Ishikawa (cell line): ENCODE results near the gene NECTIN2.

Experiments used
- CEBPB ChIP-seq: IDR thresholded peaks from 2 replicates; pipeline ENCODE4 v1.6.1; 2012
- CREB1 ChIP-seq: IDR thresholded peaks from 2 replicates; pipeline ENCODE4 v1.6.1; 2012; ENCODE audit warnings: low read depth
- EGR1 ChIP-seq: IDR thresholded peaks from 2 replicates; pipeline ENCODE4 v1.6.1; 2012
- EP300 ChIP-seq: IDR thresholded peaks from 2 replicates; pipeline ENCODE4 v1.6.1; 2012; ENCODE audit warnings: borderline replicate concordance
- FOXM1 ChIP-seq: IDR thresholded peaks from 2 replicates; pipeline ENCODE4 v1.6.1; 2012; ENCODE audit warnings: low read depth, borderline replicate concordance
- NFIC ChIP-seq: IDR thresholded peaks from 2 replicates; pipeline ENCODE4 v1.6.1; 2012
- RAD21 ChIP-seq: IDR thresholded peaks from 2 replicates; pipeline ENCODE4 v1.6.1; 2012; ENCODE audit warnings: low read depth
- TAF1 ChIP-seq: IDR thresholded peaks from 2 replicates; pipeline ENCODE4 v1.6.1; 2012; ENCODE audit warnings: low read depth, mild to moderate bottlenecking
- TCF12 ChIP-seq: IDR thresholded peaks from 2 replicates; pipeline ENCODE4 v1.6.1; 2012; ENCODE audit warnings: low read depth
- TEAD4 ChIP-seq: IDR thresholded peaks from 2 replicates; pipeline ENCODE4 v1.6.1; 2012
- YY1 ChIP-seq: IDR thresholded peaks from 2 replicates; pipeline ENCODE4 v1.6.1; 2012; ENCODE audit warnings: low read depth
- ZBTB7A ChIP-seq: IDR thresholded peaks from 2 replicates; pipeline ENCODE4 v1.6.1; 2012; ENCODE audit warnings: low read depth
- TF ChIP-seq, protein P1 (sequence below): IDR thresholded peaks from 2 replicates; pipeline ENCODE4 v1.6.1; 2012
- TF ChIP-seq, protein P2 (sequence below): IDR thresholded peaks from 2 replicates; pipeline ENCODE4 v1.6.1; 2012
- TF ChIP-seq, protein P3 (sequence below): IDR thresholded peaks from 2 replicates; pipeline ENCODE4 v1.6.1; 2012; ENCODE audit warnings: low read depth, mild to moderate bottlenecking

Gene NECTIN2

GRCh38 chr19:44894946-44895345 lies 48.8 kb downstream of the NECTIN2 start:
- TF ChIP-seq NFIC (no peak), EP300 (no peak), TCF12 (no peak), ZBTB7A (no peak), FOXM1 (no peak), TAF1 (no peak), EGR1 (no peak)

- TF ChIP-seq TAF1 = no peak
- no peak for TF ChIP-seq ZBTB7A
- no peak for TF ChIP-seq CEBPB
- TF ChIP-seq, protein P1, sequence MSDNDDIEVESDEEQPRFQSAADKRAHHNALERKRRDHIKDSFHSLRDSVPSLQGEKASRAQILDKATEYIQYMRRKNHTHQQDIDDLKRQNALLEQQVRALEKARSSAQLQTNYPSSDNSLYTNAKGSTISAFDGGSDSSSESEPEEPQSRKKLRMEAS = no peak
- no peak for TF ChIP-seq YY1
- no peak for TF ChIP-seq NFIC
- TF ChIP-seq, protein P2, sequence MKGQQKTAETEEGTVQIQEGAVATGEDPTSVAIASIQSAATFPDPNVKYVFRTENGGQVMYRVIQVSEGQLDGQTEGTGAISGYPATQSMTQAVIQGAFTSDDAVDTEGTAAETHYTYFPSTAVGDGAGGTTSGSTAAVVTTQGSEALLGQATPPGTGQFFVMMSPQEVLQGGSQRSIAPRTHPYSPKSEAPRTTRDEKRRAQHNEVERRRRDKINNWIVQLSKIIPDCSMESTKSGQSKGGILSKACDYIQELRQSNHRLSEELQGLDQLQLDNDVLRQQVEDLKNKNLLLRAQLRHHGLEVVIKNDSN = no peak
- TF ChIP-seq FOXM1 = no peak
- TF ChIP-seq EGR1 = no peak
- TF ChIP-seq TEAD4 = no peak
- TF ChIP-seq RAD21 = no peak
- TF ChIP-seq TCF12 = no peak
- TF ChIP-seq EP300 = no peak
- TF ChIP-seq, protein P3, sequence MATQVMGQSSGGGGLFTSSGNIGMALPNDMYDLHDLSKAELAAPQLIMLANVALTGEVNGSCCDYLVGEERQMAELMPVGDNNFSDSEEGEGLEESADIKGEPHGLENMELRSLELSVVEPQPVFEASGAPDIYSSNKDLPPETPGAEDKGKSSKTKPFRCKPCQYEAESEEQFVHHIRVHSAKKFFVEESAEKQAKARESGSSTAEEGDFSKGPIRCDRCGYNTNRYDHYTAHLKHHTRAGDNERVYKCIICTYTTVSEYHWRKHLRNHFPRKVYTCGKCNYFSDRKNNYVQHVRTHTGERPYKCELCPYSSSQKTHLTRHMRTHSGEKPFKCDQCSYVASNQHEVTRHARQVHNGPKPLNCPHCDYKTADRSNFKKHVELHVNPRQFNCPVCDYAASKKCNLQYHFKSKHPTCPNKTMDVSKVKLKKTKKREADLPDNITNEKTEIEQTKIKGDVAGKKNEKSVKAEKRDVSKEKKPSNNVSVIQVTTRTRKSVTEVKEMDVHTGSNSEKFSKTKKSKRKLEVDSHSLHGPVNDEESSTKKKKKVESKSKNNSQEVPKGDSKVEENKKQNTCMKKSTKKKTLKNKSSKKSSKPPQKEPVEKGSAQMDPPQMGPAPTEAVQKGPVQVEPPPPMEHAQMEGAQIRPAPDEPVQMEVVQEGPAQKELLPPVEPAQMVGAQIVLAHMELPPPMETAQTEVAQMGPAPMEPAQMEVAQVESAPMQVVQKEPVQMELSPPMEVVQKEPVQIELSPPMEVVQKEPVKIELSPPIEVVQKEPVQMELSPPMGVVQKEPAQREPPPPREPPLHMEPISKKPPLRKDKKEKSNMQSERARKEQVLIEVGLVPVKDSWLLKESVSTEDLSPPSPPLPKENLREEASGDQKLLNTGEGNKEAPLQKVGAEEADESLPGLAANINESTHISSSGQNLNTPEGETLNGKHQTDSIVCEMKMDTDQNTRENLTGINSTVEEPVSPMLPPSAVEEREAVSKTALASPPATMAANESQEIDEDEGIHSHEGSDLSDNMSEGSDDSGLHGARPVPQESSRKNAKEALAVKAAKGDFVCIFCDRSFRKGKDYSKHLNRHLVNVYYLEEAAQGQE = no peak
- TF ChIP-seq CREB1 = no peak
Measured at GRCh38 chr19:44897835-44898234, 51.7 kb downstream of the NECTIN2 start.

DNA sequence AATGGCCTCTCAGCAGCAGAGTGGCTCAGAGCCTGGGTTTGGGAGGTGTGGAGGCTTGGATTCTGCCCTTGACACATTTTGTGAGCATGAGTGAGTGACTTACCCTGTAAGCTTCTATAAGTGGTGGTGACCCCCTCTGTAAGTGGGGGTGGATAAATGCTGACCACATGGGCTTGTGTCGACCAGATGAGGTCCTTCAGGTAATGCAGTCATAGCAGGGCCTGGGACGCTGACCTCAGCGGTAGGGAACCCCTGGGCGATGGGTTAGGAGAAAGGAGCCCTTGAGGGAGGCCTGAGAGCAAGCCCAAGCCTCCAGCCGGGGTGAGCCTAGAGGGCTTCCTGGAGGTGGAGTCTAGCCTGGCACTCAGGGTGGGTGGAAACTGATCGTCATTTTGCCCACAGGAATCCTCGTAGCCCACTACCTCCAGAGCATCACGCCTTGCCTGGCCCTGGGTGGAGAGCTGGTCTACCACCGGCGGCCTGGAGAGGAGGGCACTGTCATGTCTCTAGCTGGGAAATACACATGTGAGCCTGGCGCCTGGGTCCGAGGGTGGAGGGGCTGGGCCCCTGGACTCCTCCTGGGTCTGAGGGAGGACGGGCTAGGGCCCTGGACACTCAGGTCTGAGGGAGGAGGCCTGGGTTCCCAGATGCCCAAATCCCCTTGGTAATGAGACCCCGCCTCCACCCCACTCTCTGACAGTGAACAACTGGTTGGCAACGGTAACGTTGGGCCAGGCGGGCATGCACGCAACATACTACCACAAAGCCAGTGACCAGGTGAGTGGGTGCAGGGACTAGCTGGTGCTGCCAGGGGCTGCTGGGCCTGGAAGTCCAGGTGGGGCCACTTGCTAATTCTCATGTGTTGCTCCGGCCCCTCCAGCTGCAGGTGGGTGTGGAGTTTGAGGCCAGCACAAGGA lies 54.5 kb downstream of the NECTIN2 start:
- TF ChIP-seq, protein P1 = no peak
- no peak for TF ChIP-seq FOXM1
- TF ChIP-seq YY1 = no peak
- TF ChIP-seq EP300 = no peak
- TF ChIP-seq EGR1 = no peak
- no peak for TF ChIP-seq NFIC
- TF ChIP-seq ZBTB7A = no peak

DNA sequence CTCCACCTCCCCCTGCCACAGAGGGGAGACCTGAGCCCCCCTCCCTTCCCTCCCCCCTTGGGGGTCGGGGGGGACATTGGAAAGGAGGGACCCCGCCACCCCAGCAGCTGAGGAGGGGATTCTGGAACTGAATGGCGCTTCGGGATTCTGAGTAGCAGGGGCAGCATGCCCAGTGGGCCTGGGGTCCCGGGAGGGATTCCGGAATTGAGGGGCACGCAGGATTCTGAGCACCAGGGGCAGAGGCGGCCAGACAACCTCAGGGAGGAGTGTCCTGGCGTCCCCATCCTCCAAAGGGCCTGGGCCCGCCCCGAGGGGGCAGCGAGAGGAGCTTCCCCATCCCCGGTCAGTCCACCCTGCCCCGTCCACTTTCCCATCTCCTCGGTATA lies 57.1 kb downstream of the NECTIN2 start:
- TF ChIP-seq, protein P3 = no peak
- TF ChIP-seq TEAD4 (no peak), NFIC (no peak), CEBPB (no peak), TAF1 (no peak), ZBTB7A (no peak), YY1 (no peak), EP300 (no peak), FOXM1 (no peak), CREB1 (no peak), TCF12 (no peak), RAD21 (no peak), EGR1 (no peak)
- TF ChIP-seq, protein P1 = no peak
- TF ChIP-seq, protein P2 = no peak

DNA sequence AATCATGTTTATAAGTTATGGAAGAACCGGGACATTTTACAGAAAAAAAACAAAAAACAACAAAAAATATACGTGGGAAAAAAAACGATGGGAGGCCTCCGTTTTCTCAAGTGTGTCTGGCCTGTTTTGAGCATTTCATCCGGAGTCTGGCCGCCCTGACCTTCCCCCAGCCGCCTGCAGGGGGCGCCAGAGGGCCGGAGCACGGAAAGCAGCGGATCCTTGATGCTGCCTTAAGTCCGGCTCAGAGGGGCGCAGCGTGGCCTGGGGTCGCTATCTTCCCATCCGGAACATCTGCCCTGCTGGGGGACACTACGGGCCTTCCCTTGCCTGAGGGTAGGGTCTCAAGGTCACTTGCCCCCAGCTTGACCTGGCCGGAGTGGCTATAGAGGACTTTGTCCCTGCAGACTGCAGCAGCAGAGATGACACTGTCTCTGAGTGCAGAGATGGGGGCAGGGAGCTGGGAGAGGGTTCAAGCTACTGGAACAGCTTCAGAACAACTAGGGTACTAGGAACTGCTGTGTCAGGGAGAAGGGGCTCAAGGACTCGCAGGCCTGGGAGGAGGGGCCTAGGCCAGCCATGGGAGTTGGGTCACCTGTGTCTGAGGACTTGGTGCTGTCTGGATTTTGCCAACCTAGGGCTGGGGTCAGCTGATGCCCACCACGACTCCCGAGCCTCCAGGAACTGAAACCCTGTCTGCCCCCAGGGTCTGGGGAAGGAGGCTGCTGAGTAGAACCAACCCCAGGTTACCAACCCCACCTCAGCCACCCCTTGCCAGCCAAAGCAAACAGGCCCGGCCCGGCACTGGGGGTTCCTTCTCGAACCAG lies 57.7 kb downstream of the NECTIN2 start:
- TF ChIP-seq, protein P2 = no peak
- TF ChIP-seq EGR1 (no peak), RAD21 (peak; percentile 72)
